ENCODE measurements around the gene SORD. TPM values are rescaled to one million over a fixed set of nuclear protein-coding genes. Genes with fewer than 3 reads are reported as not detected.
A peak's percentile ranks its signal among the peaks of the same experiment; 100 is the strongest.

SORD gene
- total and polyA plus RNA-seq, 10 of the 15 experiments (the other 5 are each of a cell fraction or from before 2014, with no cell fraction given), result 7.5 to 51.6 (median 40.1) TPM

DNA sequence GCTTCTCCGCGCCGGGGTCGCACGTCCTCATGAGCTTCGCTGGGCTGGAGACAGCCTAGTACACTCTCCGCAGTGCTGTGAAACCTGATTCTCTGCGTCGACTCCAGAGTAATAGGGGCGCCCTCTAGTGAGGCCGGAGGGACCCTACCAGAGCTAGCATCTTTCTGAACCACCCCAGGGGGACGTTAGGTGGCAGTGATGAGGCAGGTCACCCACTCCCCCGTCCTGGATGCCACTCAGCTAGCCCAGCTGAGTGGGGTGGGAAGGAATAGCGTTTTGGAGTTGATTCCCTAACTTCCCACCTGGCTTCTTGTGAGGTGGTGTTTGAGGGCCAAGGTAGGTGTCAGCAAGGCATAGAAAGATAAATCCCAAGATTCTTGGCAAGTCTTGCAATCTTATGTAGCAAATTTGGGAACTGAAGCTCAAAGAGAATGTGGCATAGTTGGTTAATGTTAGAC is 95.2 kb downstream of the SORD start (continued):
- TF ChIP-seq CBFB (IDR thresholded peaks at IDR 0.05; ENCODE audit: low read depth), result no peak
- no peak for TF ChIP-seq ZSCAN29 (IDR thresholded peaks at IDR 0.05)
- TF ChIP-seq FOXK2 (IDR thresholded peaks at IDR 0.05), result no peak
- TF ChIP-seq NR2C2 (IDR thresholded peaks at IDR 0.05; ENCODE audit: borderline replicate concordance, control insufficient read depth, insufficient read length, low read depth), result no peak
- TF ChIP-seq, protein P1, sequence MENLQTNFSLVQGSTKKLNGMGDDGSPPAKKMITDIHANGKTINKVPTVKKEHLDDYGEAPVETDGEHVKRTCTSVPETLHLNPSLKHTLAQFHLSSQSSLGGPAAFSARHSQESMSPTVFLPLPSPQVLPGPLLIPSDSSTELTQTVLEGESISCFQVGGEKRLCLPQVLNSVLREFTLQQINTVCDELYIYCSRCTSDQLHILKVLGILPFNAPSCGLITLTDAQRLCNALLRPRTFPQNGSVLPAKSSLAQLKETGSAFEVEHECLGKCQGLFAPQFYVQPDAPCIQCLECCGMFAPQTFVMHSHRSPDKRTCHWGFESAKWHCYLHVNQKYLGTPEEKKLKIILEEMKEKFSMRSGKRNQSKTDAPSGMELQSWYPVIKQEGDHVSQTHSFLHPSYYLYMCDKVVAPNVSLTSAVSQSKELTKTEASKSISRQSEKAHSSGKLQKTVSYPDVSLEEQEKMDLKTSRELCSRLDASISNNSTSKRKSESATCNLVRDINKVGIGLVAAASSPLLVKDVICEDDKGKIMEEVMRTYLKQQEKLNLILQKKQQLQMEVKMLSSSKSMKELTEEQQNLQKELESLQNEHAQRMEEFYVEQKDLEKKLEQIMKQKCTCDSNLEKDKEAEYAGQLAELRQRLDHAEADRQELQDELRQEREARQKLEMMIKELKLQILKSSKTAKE (IDR thresholded peaks at IDR 0.05; ENCODE audit: low read depth, poor library complexity, severe bottlenecking), result no peak
- TF ChIP-seq, protein P2, sequence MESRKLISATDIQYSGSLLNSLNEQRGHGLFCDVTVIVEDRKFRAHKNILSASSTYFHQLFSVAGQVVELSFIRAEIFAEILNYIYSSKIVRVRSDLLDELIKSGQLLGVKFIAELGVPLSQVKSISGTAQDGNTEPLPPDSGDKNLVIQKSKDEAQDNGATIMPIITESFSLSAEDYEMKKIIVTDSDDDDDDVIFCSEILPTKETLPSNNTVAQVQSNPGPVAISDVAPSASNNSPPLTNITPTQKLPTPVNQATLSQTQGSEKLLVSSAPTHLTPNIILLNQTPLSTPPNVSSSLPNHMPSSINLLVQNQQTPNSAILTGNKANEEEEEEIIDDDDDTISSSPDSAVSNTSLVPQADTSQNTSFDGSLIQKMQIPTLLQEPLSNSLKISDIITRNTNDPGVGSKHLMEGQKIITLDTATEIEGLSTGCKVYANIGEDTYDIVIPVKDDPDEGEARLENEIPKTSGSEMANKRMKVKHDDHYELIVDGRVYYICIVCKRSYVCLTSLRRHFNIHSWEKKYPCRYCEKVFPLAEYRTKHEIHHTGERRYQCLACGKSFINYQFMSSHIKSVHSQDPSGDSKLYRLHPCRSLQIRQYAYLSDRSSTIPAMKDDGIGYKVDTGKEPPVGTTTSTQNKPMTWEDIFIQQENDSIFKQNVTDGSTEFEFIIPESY (IDR thresholded peaks at IDR 0.05), result no peak
- TF ChIP-seq ZNF384 (IDR thresholded peaks at IDR 0.05; ENCODE audit: borderline replicate concordance, low read depth, low read length), result no peak
- TF ChIP-seq SMARCA5 (IDR thresholded peaks at IDR 0.05), result peak; percentile 83; the same call in 1 of the 2 replicates
- TF ChIP-seq TARDBP (IDR thresholded peaks at IDR 0.05; ENCODE audit: borderline replicate concordance), result no peak
- peak in 1 of 2 experiments; percentile 42; a peak in 2 of 3 replicates for TF ChIP-seq EGR1 (IDR thresholded peaks at IDR 0.05; ENCODE audit: borderline replicate concordance in 1 of 2, low read depth in 2 of 2, low read length in 2 of 2)
- TF ChIP-seq MEF2A (IDR thresholded peaks at IDR 0.05; ENCODE audit: insufficient read depth, low read depth, low read length), result no peak
- TF ChIP-seq, protein P3, sequence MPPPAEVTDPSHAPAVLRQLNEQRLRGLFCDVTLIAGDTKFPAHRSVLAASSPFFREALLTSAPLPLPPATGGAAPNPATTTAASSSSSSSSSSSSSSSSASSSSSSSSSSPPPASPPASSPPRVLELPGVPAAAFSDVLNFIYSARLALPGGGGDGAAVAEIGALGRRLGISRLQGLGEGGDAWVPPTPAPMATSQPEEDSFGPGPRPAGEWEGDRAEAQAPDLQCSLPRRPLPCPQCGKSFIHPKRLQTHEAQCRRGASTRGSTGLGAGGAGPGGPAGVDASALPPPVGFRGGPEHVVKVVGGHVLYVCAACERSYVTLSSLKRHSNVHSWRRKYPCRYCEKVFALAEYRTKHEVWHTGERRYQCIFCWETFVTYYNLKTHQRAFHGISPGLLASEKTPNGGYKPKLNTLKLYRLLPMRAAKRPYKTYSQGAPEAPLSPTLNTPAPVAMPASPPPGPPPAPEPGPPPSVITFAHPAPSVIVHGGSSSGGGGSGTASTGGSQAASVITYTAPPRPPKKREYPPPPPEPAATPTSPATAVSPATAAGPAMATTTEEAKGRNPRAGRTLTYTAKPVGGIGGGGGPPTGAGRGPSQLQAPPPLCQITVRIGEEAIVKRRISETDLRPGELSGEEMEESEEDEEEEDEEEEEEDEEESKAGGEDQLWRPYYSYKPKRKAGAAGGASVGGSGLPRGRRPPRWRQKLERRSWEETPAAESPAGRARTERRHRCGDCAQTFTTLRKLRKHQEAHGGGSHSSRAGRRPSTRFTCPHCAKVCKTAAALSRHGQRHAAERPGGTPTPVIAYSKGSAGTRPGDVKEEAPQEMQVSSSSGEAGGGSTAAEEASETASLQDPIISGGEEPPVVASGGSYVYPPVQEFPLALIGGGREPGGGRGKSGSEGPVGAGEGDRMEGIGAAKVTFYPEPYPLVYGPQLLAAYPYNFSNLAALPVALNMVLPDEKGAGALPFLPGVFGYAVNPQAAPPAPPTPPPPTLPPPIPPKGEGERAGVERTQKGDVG (CRISPR knock-in tag; IDR thresholded peaks at IDR 0.05), result no peak
- 0 out of 2 replicates have a peak, but pooled peaks have one; percentile 35 for TF ChIP-seq CREB1 (IDR thresholded peaks at IDR 0.05; ENCODE audit: low read depth)
- TF ChIP-seq KLF5 (IDR thresholded peaks at IDR 0.05; ENCODE audit: partially characterized antibody), result peak; percentile 24
- TF ChIP-seq ASH2L (IDR thresholded peaks at IDR 0.05; ENCODE audit: borderline replicate concordance, low read depth), result no peak
- TF ChIP-seq CEBPB (IDR thresholded peaks at IDR 0.05; ENCODE audit: borderline replicate concordance in 1 of 2, low read depth in 2 of 2, low read length in 2 of 2), result no peak
- no peak for TF ChIP-seq EZH2 (IDR thresholded peaks at IDR 0.05; ENCODE audit: borderline replicate concordance, control insufficient read depth, low read depth, low read length)
- TF ChIP-seq TCF3 (IDR thresholded peaks at IDR 0.05; ENCODE audit: borderline replicate concordance, insufficient read depth, low read depth, low read length), result no peak
- no peak for TF ChIP-seq NBN (IDR thresholded peaks at IDR 0.05)
- TF ChIP-seq PML (IDR thresholded peaks at IDR 0.05; ENCODE audit: low read length), result no peak
- TF ChIP-seq, protein P4, sequence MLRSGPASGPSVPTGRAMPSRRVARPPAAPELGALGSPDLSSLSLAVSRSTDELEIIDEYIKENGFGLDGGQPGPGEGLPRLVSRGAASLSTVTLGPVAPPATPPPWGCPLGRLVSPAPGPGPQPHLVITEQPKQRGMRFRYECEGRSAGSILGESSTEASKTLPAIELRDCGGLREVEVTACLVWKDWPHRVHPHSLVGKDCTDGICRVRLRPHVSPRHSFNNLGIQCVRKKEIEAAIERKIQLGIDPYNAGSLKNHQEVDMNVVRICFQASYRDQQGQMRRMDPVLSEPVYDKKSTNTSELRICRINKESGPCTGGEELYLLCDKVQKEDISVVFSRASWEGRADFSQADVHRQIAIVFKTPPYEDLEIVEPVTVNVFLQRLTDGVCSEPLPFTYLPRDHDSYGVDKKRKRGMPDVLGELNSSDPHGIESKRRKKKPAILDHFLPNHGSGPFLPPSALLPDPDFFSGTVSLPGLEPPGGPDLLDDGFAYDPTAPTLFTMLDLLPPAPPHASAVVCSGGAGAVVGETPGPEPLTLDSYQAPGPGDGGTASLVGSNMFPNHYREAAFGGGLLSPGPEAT (IDR thresholded peaks at IDR 0.05; ENCODE audit: low read depth), result 0 out of 2 replicates have a peak, but pooled peaks have one; percentile 25
- no peak for TF ChIP-seq JUNB (IDR thresholded peaks at IDR 0.05)
- TF ChIP-seq HDAC2 (IDR thresholded peaks at IDR 0.05), result no peak
- no peak for TF ChIP-seq NFXL1 (IDR thresholded peaks at IDR 0.05; ENCODE audit: borderline replicate concordance)

Data from GM12878 (cell line).